Measurements from ENCODE around the gene SLFN5.
A peak's percentile ranks its signal among the peaks of the same experiment; 100 is the strongest.
"Not testable (repeated sequence)": the region's sequence is repeated elsewhere in the genome, so short reads cannot be mapped to it uniquely, and the experiment has no call there.

The SLFN5 gene

DNA sequence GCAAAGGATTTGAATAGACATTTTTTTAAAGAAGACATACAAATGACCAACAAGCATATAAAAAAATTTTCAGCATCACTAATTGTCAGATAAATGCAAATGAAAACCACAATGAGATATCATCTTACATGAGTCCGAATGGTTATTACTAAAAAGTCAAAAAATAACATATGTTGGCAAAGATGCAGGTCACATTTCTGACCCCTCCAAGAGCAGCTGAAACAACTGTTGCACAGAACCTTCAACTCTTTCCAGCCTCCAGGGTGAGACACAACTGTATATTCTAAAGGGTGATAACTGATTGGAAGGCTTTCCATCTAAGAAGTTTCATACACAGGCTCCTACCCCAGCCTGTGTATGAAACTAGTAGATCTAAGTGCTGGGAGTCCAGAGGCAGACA, 51.9 kb downstream of the SLFN5 start:
- DNase-seq, result no peak

DNA sequence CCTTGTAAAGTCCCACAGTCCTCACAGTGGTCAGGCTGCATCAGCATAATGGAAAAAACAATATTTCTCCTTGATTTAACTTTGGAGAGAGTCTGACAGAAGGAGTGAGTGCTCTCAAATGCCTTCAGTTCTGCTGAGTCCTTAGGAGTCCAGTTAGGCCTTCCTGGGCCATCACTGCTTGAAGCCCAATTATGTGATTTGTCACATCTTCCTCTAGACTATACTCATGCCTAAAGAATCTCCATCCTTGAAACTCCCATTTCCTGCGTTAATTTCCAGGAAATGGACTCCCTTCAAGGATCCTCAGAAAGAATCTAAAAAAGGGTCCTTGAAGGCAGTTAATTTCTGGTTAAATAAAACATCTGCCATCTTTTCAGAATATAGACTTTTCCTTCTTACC, 52.8 kb downstream of the SLFN5 start:
- DNase-seq, result no peak

GRCh38 chr17:35297666-35298065, 54.8 kb downstream of the SLFN5 start:
- DNase-seq, result no peak

DNA sequence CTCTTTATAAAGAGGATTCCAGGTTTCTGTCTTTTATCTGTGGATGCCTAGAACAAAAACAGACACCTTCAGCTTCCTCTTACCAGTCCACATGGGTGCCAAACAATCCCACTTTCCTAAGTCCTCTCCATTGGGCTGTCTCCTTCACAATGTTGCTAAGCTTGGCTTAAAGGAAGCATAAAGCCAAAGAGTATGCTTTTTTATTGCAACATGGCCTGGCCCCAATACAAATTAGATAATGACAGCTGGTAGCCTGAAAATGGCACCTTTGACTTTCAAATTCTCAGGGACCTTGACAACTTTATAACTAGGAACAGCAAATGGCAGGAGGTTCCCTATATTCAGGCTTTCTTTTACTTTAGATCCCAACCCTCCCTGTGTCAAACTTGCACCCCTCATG, 55.8 kb downstream of the SLFN5 start:
- no peak for DNase-seq

DNA sequence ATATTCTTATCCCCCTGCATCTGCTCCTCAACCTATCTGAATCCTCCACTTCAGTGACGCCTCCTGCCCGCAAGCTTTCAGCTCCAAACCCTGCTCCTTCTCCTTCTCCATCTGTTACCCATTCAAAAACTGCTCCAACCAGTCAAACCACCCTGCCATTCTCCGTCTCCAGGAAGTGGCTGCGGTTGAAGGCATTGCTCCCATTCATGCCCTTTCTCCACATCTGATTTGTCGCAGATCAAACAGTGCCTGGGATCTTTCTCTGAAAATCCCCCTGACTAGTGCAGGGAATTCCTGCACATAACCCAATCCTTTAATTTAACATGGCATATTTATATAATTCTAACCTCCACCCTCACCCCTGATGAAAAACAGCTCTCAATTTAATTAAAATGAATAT, 56.3 kb downstream of the SLFN5 start:
- DNase-seq, result no peak

GRCh38 chr17:35309345-35309744, 66.5 kb downstream of the SLFN5 start:
- not testable (repeated sequence) for DNase-seq

GRCh38 chr17:35312346-35312745, 69.5 kb downstream of the SLFN5 start:
- DNase-seq, result no peak

- DNase-seq, result peak; percentile 76
Measured at GRCh38 chr17:35312790-35313711, 70.2 kb downstream of the SLFN5 start.

DNA sequence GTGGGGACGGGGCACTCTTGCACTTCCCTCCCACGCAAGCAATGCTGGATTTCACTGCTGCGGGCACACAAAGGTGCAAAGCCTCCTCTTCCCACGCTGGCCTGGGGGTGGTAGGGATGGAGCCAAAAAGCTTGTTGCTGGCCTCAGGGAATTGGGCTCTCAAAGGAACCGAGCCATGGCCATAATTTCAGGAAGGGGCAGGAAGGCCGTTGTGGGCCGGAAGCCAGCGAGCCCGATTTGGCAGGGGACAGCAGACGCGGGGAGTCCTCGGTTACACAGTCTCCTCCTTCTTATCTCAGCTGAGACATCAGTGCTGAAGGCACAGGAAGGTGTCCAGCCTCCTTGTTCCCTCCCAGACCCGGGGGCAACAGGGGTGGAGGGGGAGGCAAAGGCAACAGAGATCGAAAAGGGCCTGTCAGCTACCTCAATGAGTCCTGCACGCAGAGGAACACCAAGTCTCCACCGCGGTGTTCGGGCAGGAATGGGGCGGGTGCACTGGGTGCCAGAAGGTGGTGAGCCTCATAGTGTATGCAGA, 71.1 kb downstream of the SLFN5 start:
- DNase-seq, result peak; percentile 12

- DNase-seq, result no peak
Measured at GRCh38 chr17:35314415-35315216, 71.7 kb downstream of the SLFN5 start.

DNA sequence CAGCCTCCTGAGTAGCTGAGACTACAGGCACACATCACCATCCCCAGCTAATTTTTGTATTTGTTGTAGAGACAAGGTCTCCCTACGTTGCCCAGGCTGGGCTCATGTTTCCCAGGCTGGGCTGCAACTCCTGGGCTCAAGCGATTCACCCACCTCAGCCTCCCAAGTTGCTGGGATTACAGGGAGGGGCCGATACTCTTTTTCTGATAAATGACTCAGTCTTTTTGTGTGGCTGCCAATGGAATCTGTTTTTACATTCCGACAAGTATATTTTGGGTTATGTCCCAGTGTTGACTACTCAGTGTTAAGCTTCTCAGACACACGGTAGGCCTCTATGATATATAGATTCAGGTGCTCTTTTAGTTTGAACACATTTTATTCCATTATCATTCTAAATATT, 72.4 kb downstream of the SLFN5 start:
- no peak for DNase-seq

DNA sequence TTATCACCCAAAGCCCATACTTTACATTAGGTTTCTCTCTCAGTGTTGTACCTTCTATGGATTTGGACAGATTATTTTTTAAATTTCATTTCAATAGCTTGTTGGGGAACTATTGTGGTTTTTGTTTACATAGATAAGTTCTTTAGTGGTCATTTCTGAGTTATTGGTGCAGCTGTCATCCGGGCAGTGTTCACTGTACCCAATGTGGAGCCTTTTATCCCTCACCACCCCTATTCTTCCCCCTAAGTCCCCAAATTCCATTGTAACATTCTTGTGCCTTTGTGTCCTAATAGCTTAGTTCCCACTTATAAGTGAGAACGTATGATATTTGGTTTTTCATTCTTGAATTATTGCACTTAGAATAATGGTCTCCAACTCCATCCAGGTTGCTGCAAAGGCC, 73.1 kb downstream of the SLFN5 start:
- no peak for DNase-seq

- no peak for DNase-seq
Measured at GRCh38 chr17:35322749-35323148, 79.9 kb downstream of the SLFN5 start.
